ENCODE measurements around the gene SEPTIN8. TPM values are rescaled to one million over a fixed set of nuclear protein-coding genes. Genes with fewer than 3 reads are reported as not detected.

SEPTIN8 gene
- total and polyA plus RNA-seq, 12 donors = 11.3 to 41.8 (median 30.4) TPM

DNA sequence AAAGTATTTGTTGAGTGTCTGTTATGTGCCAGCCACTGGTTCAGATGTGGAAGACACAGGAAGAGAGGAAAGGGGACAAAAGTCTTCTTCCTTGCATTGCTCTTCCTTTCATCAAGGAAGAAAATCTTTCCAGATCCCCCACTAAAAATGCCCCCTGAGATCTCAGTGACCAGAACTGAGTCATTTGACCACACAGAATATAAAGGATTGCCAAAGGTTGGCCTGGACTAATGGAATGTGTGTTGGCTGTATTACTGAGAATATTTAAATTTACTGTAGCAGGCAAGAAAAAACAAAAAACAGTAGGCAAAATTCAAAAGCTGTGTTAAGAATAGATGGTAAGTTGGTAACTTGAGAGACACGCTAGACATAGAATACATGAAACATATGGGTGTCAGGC lies 10.0 kb upstream of the SEPTIN8 start:
- H3K27ac ChIP-seq = no peak overlapping the region
- intact Hi-C loops (cut with DNase I) = no loop called here
- no peaks in the 10 kb centered on the region for H3K27me3 ChIP-seq
- H3K9me3 ChIP-seq = no peaks in the 10 kb centered on the region
- peaks cover 0 to 12% (median 0%) of the 10 kb centered on the region in 9 donors for H3K4me1 ChIP-seq
- no peaks in the 10 kb centered on the region for H3K36me3 ChIP-seq
- no peak overlapping the region for H3K4me3 ChIP-seq
- TF ChIP-seq, protein P1, sequence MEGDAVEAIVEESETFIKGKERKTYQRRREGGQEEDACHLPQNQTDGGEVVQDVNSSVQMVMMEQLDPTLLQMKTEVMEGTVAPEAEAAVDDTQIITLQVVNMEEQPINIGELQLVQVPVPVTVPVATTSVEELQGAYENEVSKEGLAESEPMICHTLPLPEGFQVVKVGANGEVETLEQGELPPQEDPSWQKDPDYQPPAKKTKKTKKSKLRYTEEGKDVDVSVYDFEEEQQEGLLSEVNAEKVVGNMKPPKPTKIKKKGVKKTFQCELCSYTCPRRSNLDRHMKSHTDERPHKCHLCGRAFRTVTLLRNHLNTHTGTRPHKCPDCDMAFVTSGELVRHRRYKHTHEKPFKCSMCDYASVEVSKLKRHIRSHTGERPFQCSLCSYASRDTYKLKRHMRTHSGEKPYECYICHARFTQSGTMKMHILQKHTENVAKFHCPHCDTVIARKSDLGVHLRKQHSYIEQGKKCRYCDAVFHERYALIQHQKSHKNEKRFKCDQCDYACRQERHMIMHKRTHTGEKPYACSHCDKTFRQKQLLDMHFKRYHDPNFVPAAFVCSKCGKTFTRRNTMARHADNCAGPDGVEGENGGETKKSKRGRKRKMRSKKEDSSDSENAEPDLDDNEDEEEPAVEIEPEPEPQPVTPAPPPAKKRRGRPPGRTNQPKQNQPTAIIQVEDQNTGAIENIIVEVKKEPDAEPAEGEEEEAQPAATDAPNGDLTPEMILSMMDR (IDR thresholded peaks at IDR 0.05) = no peak
- DNase-seq (no peak), ATAC-seq (no peak)
- 94 to 96% methylated on average over 1 of the region's 1 CpG for WGBS, 2 donors

DNA sequence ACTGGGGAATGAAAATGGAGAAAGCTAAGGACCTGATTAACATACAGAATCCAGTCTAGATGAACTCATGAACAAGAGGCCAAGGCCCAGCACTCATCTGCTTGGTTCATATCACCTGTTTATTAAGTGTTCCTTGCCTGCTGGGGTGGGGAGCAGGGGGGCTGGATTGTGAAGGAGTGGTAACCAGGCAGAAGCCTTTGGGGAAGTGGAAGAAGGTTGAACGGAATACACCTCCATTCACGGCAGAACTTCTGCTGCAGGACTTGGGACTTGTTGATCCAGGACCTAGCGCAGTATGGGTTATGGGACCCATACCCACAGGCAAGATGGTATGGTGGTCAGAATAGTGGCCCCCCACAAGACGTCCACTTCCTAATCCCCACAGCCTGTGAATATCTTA lies 8.8 kb upstream of the SEPTIN8 start:
- ATAC-seq = no peak
- 95 to 96% methylated on average over 4 of the region's 4 CpGs for WGBS, 2 donors
- Histone ChIP-seq H3K27ac (no peak overlapping the region), H3K27me3 (no peaks in the 10 kb centered on the region), H3K4me1 (peaks cover 0 to 18% (median 0%) of the 10 kb centered on the region in 9 donors), H3K9me3 (no peaks in the 10 kb centered on the region), H3K4me3 (no peak overlapping the region), H3K36me3 (no peaks in the 10 kb centered on the region)
- TF ChIP-seq, protein P1 (IDR thresholded peaks at IDR 0.05) = no peak
- no peak for DNase-seq
- intact Hi-C loops (cut with DNase I) = no loop called here

DNA sequence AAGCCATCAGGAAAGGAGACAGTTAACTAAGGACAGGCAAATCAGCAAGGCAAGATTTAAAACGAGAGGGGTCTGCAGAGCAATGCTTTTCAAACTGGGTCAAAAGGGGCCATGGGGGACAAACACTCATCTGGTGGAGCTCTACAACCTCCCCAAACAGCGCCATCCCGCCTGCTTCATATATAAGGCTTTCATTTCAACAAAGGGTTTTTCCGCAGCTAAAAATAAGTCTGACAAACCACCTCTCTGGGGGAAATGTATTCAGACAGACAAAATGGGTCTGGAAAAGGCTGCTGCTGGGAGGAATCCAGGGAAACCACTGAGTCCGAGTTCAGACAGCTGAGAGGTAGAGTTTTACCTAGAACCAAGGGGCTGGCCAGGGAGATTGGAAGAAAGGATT lies 8.3 kb upstream of the SEPTIN8 start:
- TF ChIP-seq, protein P1 (IDR thresholded peaks at IDR 0.05) = no peak
- ATAC-seq = no peak
- H3K27ac ChIP-seq = no peak overlapping the region
- H3K4me3 ChIP-seq = no peak overlapping the region
- peaks cover 0 to 4% (median 0%) of the 10 kb centered on the region in 7 donors for H3K27me3 ChIP-seq
- WGBS, 2 donors = 44 to 52% methylated on average over 5 of the region's 5 CpGs
- no peak for DNase-seq
- no peaks in the 10 kb centered on the region for H3K9me3 ChIP-seq
- intact Hi-C loops (cut with DNase I) = no loop called here
- H3K4me1 ChIP-seq = peaks cover 0 to 18% (median 0%) of the 10 kb centered on the region in 9 donors
- no peaks in the 10 kb centered on the region for H3K36me3 ChIP-seq

DNA sequence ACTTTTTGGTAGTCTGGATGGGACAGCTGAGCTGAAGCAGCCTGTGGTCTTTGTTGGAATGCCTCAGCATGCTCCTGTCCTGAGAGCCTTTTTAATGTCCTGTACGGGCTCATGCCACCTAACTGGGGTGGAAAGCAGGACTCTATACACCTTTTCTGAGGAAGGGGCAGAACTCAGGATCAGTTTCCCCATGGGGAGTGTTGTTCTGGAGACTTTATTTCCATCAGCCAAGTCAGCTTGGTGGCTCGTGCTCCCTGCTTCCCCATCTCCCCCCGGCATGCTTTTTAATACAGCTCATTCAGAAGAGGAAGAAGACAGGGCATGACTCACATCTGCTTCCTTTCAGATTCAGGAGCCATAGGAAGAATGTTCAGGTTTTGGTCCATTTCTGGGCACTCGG lies 5.1 kb upstream of the SEPTIN8 start:
- Histone ChIP-seq H3K4me1 (peaks cover 0 to 31% (median 8%) of the 10 kb centered on the region in 9 donors), H3K27ac (peak overlapping the region in 1 of 10 donors; percentile 46), H3K9me3 (no peaks in the 10 kb centered on the region), H3K4me3 (no peak overlapping the region), H3K36me3 (no peaks in the 10 kb centered on the region), H3K27me3 (peaks cover 0 to 35% (median 0%) of the 10 kb centered on the region in 7 donors)
- intact Hi-C loops (cut with DNase I) = no loop called here
- ATAC-seq = peak in 2 of 8 donors; percentile 26 to 33
- WGBS, 2 donors = 58 to 62% methylated on average over 4 of the region's 4 CpGs
- TF ChIP-seq, protein P1 (IDR thresholded peaks at IDR 0.05) = no peak
- no peak for DNase-seq

All from heart right ventricle (tissue), 16 donors.